Nephron progenitor cell (in vitro differentiated cells): ENCODE results near the gene RASL12.
A peak's percentile ranks its signal among the peaks of the same experiment; 100 is the strongest.

Experiments
- DNase-seq: peaks from one replicate; pipeline ENCODE4 v3.0.0; 2021
- H3K27ac Mint-ChIP-seq: 2 replicates; pipeline ENCODE4 v1.8.0; 2021; ENCODE audit warnings: mild to moderate bottlenecking, moderate library complexity, mixed read lengths
- H3K27me3 Mint-ChIP-seq: 2 replicates; pipeline ENCODE4 v1.8.0; 2021; ENCODE audit warnings: mild to moderate bottlenecking, low read depth, mixed read lengths; ENCODE audit not compliant: poor library complexity
- H3K36me3 Mint-ChIP-seq: 2 replicates; pipeline ENCODE4 v1.8.0; 2021; ENCODE audit warnings: low read depth, mixed read lengths
- H3K4me1 Mint-ChIP-seq: 2 replicates; pipeline ENCODE4 v1.8.0; 2021; ENCODE audit warnings: mixed read lengths
- H3K4me3 Mint-ChIP-seq: 2 replicates; pipeline ENCODE4 v1.8.0; 2021; ENCODE audit warnings: mild to moderate bottlenecking, moderate library complexity, mixed read lengths
- H3K9me3 Mint-ChIP-seq: 2 replicates; pipeline ENCODE4 v1.8.0; 2021; ENCODE audit warnings: mild to moderate bottlenecking, moderate library complexity, mixed read lengths
- CTCF ChIP-seq: fragments of 200-600 bp; sonication (generic); IDR thresholded peaks from 2 replicates; pipeline ENCODE4 v1.5.0; 2021; ENCODE audit warnings: antibody characterized with exemption

RASL12 gene

GRCh38 chr15:65067645-65068402, at the start of gene RASL12:
TSS of gene RASL12 (minus strand) at chr15:65067991. CDS start at chr15:65067835, 156 bp downstream.
- Mint-ChIP-seq H3K36me3 (no peaks in the 10 kb centered on the region), H3K4me1 (peaks cover 80% of the 10 kb centered on the region), H3K27me3 (peaks cover 10% of the 10 kb centered on the region), H3K27ac (peak within 1 kb of the TSS; percentile 21), H3K9me3 (peaks cover 1% of the 10 kb centered on the region), H3K4me3 (peak within 1 kb of the TSS; percentile 88)
- DNase-seq, result peak; percentile 75
- TF ChIP-seq CTCF, result no peak

GRCh38 chr15:65115542-65115941, 47.8 kb upstream of the RASL12 start:
- no peaks in the 10 kb centered on the region for H3K9me3 Mint-ChIP-seq
- TF ChIP-seq CTCF, result no peak
- no peak overlapping the region for H3K4me3 Mint-ChIP-seq
- H3K36me3 Mint-ChIP-seq, result peaks cover 70% of the 10 kb centered on the region
- H3K27ac Mint-ChIP-seq, result no peak overlapping the region
- no peaks in the 10 kb centered on the region for H3K27me3 Mint-ChIP-seq
- DNase-seq, result no peak
- peaks cover 8% of the 10 kb centered on the region for H3K4me1 Mint-ChIP-seq

GRCh38 chr15:65115086-65115485, 47.3 kb upstream of the RASL12 start, which contains the start of gene UBAP1L:
TSS of gene UBAP1L (minus strand) at chr15:65115200. CDS start at chr15:65106215, 8,985 bp downstream.
- DNase-seq, result no peak
- H3K4me1 Mint-ChIP-seq, result peaks cover 9% of the 10 kb centered on the region
- H3K27ac Mint-ChIP-seq, result peak within 1 kb of the TSS; percentile 17
- TF ChIP-seq CTCF, result no peak
- no peaks in the 10 kb centered on the region for H3K9me3 Mint-ChIP-seq
- no peaks in the 10 kb centered on the region for H3K27me3 Mint-ChIP-seq
- no peak within 1 kb of the TSS for H3K4me3 Mint-ChIP-seq
- peaks cover 71% of the 10 kb centered on the region for H3K36me3 Mint-ChIP-seq

- Mint-ChIP-seq H3K4me1 (peaks cover 9% of the 10 kb centered on the region), H3K4me3 (no peak overlapping the region), H3K27me3 (no peaks in the 10 kb centered on the region), H3K9me3 (no peaks in the 10 kb centered on the region), H3K27ac (peak overlapping the region; percentile 94), H3K36me3 (peaks cover 58% of the 10 kb centered on the region)
- no peak for TF ChIP-seq CTCF
- DNase-seq, result no peak
Observed at GRCh38 chr15:65110676-65111292, 43.0 kb upstream of the RASL12 start.

- H3K4me1 Mint-ChIP-seq, result peaks cover 13% of the 10 kb centered on the region
Observed at GRCh38 chr15:65106011-65106590, 38.3 kb upstream of the RASL12 start.

More at GRCh38 chr15:65106011-65106590, 38.3 kb upstream of the RASL12 start:
- Mint-ChIP-seq H3K27ac (peak overlapping the region; percentile 90), H3K36me3 (peaks cover 45% of the 10 kb centered on the region), H3K9me3 (no peaks in the 10 kb centered on the region), H3K27me3 (no peaks in the 10 kb centered on the region), H3K4me3 (no peak overlapping the region)
- no peak for TF ChIP-seq CTCF
- DNase-seq, result no peak
